ENCODE measurements around the gene RAPGEF5.
"Not testable (repeated sequence)": the region's sequence is repeated elsewhere in the genome, so short reads cannot be mapped to it uniquely, and the experiment has no call there.

The RAPGEF5 gene

DNA sequence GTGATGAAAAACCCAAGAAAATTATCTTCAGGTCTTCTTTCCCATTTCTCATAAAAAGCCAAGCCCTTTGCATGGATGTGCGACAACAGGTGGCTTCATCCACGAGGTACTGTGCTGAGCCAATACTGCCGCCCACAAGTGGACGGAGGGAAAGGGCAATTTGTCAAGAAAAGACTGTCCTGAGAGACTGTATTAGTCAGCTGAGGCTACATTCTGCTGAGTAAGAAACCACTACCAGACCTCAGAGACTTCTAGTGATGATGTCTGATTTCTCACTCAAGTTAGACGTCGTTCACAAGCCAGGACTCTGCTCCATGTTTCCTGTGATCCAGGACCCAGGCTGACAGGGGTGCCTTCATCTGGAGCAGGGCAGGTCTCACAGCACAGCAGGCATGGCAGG lies 239.7 kb downstream of the RAPGEF5 start:
- DNase-seq (ENCODE audit: low spot score) = no peak

DNA sequence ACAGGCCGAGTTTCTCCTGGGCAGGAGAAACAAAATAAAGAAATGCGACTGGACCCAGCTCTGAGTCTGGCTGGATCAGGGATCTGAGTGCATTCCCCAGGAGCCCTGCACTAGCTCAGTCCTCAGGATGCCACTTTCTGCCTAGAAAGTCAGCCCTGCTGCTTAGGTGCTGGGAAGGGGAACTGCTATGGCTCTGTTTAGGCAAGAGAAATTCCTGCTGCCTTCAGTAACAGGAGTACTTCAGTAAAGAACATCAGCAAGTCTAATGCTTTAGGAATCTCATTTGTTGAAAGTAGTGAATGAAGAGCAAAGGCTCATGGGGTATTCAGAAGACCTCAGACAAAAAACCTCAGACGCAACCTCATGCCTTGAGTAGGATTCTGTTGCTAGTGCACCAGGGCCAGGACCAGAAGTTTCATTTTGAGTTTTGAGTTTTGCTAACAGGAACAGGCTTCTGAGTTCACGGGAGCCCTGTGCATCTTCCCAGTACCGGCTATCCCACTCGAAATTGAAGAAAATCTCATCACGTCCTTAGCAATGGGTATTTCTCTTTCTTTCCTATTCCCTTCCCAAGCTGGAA lies 240.4 kb downstream of the RAPGEF5 start:
- peak; percentile 19 for DNase-seq (ENCODE audit: low spot score)

DNA sequence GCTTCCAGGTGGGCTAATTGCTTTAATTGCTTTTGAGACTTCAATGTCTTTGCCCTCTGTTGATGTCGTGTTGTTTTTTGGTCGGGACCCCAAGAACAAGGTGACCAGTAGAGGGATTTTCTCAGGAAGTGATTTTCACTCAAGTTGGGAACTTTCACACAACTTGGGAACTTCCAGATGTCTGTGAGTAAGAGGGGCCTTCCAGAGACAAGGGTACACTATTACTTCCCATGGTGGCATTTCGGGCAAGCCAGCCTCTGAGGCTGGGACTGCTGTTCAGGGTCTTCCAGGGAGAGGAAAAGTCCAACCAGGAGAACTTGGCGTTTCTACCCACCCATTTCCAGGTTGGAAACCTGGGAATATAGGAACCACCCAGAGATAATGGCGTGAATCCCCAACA lies 241.3 kb downstream of the RAPGEF5 start:
- DNase-seq (ENCODE audit: low spot score) = no peak

DNA sequence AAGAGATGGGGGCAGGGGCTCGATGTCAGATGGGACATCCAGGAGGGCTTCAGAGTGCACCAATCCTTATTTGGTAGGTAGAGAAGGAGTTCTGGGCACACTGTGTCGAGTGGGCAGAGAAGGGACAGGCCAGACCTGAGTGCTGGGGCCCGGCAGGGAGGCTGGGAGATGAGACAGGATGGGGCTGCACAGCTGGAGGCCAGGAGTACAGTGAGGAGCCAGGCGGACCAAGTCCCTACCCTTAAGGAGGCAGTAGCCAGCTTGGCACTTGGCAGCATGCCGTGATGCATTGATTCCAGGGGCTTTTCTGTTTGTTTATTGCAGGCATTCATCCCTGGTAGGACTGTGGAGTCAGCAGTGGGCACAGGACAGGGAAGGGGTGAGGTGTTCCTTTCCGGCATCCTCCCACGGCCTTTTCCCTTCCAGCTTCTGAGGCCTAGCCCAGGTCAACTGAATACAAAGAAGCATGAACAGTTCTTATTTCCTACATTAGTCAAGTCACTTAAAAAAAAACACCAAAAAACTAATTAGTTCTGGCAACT lies 242.4 kb downstream of the RAPGEF5 start:
- no peak for DNase-seq (ENCODE audit: low spot score)

GRCh38 chr7:22113041-22113440 lies 243.9 kb downstream of the RAPGEF5 start:
- DNase-seq (ENCODE audit: low spot score) = no peak

GRCh38 chr7:22111661-22112060 lies 245.3 kb downstream of the RAPGEF5 start:
- DNase-seq (ENCODE audit: low spot score) = no peak

DNA sequence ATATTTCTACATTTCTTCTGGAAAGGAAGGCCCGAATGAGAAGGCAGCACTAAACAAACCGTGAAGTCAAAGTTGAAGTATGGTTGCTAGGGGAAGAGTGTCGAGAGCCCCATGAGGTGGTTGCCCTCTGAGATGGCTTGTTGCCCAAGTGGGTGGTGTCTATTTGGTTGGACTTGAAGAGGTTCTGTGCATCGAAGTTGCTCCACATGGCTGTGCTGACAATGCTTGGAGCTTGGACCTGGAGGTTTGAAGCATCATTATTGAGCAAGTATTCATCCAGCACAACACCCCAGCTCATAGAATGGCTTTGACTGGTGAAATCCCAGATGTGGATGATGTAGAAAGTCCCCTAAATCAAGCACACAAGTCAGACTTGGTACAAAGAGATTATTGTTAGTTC lies 246.1 kb downstream of the RAPGEF5 start:
- DNase-seq (ENCODE audit: low spot score) = no peak

GRCh38 chr7:22110227-22110839 lies 246.6 kb downstream of the RAPGEF5 start:
- DNase-seq (ENCODE audit: low spot score) = peak; percentile 82

GRCh38 chr7:22109761-22110160 lies 247.2 kb downstream of the RAPGEF5 start:
- DNase-seq (ENCODE audit: low spot score) = peak; percentile 27

DNA sequence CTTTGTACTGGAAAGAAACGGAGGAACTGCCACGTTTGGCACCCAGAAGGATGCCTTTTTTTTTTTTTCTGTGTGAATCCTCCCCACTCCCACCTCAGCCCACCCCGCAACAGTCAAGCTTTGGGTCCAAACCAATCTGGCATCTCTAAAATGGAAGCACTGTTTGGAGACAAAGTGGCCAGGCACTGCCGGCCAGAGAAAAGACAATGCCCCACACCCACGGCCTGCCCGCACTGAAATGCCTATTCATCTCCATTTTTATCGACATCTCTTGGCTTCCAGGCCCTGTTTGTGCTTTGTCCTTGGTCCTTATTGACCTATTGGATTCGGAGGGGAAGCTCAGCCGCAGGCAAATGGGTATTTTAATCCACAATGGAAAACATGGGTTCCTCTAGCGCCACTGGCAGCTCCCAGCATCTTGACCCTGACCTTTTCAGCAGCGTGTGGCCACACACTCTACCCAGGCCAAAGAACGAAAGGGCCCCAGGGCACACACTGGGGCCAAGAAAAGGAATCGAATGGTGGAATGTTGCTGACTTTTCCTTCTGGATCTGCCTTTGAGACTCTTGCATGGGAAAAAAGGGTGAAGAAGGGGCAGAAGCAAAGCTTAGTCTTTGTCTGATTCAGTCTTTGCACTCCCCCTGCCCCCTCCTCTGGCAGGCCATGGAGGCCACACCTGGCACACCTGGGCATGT lies 248.7 kb downstream of the RAPGEF5 start:
- DNase-seq (ENCODE audit: low spot score) = no peak

- DNase-seq (ENCODE audit: low spot score) = no peak
Measured at GRCh38 chr7:22105550-22105949, 251.4 kb downstream of the RAPGEF5 start.

DNA sequence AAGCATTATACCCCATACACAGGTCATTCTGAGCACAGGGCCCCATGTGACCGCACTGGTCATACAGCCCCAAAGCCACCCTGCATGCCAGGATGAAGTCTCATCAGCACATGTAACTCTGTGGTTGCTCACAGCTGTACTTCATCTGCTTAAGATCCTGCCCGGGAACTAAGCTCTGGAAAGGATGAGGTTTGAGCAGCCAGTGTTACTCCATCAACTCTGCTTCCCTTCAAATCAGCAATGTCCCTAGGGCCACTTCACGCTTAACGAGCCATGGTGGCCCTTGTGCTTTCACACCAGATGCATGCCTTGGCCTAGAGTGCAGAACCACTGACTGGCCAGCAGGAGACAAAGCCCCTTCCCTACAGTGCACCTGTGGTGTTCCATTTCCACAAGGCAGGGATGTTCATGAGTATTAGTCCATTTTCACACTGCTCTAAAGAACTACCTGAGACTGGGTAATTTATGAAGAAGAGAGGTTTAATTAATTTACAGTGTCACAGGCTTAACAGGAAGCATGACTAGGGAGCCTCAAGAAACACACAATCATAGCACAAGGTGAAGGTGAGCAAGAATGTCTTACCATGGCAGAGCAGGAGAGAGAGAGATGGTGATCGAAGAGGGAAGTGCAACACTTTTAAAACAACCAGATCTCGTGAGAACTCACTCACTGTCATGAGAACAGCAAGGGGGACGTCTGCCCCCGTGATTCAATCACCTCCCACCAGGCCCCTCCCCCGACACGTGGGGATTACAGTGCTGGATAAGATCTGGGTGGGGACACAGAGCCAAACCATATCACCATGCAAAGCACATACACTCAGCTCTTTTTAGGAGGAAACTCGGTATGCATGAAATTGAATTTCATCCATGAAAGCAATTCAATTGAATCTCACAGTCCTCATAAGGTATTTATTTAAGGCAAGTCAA lies 262.3 kb downstream of the RAPGEF5 start:
- DNase-seq (ENCODE audit: low spot score) = peak; percentile 92

DNA sequence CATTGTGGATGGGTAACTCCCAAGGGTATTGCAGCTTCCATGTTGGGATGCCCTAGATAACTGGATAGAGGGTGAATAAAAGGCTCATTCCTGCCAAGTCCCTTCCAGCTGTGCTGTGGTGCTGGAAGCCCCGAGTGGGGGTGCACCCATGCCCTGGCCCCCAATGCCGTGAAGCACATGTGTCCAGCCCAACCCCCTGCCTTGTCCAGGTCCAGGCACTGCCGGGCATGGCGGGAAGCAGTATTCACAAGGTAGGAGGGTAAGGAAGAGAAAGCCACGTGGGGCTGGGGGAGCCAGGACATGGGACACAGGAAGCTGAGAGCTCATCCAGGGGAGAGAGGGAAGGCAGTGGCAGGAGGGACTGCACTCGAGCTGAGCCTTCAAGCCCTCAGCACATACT lies 263.0 kb downstream of the RAPGEF5 start:
- DNase-seq (ENCODE audit: low spot score) = no peak

- DNase-seq (ENCODE audit: low spot score) = peak; percentile 45
Measured at GRCh38 chr7:22093001-22093400, 264.0 kb downstream of the RAPGEF5 start.

- not testable (repeated sequence) for DNase-seq (ENCODE audit: low spot score)
Measured at GRCh38 chr7:22090958-22091525, 265.9 kb downstream of the RAPGEF5 start.

- no peak for DNase-seq (ENCODE audit: low spot score)
Measured at GRCh38 chr7:22090512-22090911, 266.4 kb downstream of the RAPGEF5 start.

GRCh38 chr7:22090107-22090506 lies 266.8 kb downstream of the RAPGEF5 start:
- DNase-seq (ENCODE audit: low spot score) = no peak

DNA sequence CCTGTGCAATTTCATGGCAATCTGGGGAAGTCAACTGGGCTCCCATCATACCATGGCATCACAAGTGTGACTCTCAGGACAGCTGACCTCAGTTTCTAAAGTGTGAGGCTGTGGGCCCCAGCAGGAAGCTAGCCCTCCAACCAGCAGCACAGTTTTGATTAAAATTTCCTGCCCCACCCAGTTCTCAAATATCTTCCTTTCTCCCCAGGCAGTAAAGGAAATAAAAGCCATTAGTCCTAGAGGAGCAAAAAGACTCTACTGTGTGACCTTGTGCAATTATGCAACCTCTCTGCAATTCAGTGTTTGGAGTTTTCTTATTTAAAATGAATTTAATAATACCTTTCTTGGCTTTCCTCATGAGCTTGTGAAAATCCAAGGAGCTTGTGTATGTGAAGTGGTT lies 268.1 kb downstream of the RAPGEF5 start:
- DNase-seq (ENCODE audit: low spot score) = no peak

DNA sequence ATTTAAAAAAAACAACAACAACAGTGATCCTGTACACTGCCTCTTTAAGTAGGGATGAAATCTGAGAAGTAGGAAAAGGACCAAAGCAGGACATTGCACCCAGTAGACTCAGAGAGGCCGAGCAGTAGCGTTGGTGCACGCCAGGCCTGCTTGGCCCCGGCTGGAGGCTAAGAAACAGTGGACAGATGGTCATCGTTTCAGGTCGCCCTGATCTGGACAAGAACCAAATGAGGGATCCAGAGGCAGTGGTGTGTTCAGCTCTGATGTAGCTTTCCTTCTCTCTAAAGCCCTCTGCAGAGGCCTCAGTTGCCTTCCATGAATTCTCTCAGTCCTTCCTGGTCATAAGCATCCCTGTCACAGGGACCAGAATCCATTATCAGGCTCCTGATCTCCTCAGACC lies 269.1 kb downstream of the RAPGEF5 start:
- DNase-seq (ENCODE audit: low spot score) = no peak

DNA sequence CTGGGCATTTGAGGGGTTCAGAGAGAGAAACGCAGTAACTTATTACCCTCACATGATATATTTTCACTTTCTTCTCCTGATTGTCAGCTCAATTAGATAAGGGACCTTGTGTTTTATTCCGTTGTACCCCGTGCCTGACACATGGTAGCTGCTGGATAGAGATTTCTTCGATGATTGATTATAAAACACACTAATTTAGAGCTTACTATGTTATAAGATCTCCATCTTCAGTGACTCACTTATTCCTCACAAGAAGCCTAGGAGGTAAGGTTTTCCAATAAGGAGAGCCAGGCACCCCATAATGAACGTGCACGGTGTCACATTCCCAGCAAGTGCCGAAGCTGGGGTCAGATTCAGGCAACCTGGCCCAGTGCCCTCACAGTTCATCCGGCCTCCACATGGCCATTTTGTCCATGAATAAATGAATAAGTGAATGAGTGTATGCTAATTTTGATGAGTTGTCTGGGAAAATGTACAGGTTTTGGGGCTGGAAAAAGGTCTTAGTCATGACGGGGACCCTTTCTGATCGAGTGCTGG lies 273.2 kb downstream of the RAPGEF5 start:
- DNase-seq (ENCODE audit: low spot score) = no peak

GRCh38 chr7:22082886-22083703 lies 273.9 kb downstream of the RAPGEF5 start:
- peak; percentile 86 for DNase-seq (ENCODE audit: low spot score)
